ENCODE measurements around the gene HOXD4.

HOXD4 gene

DNA sequence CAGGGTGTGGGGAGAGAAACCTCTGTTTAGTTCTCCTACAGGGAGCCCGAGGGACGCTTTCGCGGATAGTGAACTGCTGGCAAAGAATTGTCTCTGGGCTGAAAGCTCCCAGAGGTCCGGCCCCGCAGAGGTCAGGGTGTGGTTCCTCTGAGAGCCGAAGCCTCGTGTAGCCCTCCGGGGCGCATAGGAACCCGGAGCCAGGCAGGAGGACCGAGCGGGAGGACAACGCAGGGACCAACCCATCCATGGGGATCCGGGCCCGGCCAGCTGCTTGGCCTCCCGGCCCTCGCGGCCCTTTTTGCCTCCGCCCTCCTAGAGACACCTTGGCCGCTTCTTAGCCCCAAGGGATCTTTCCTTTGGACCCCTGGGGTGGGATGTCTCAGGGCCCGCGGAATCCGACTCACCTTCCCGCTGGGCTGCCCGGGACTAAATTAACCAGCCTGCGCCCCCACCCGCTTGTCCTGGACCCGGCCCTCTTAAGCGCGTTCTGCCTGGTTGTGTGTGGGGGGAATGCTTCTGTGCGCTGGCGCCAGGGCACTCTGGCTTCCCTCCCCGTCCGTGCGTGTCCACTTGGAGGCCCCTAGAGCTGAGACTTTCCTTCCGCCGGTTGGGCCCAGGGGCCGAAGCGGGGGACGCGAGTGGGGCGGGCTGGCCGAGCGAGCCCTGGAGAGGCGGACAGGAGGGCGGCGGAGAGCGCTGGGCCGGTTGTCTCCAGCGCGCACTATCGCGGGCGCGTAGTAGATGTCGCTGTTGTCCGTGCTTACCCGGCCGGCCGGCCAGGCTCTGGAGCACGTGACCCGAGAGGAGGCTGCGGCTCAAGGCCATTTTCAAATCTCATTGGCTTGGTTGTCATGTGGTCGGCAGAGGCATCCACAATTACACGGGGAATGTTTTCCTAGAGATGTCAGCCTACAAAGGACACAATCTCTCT is 35.2 kb upstream of the HOXD4 start, which contains the start of gene HOXD10:
Gene HOXD10 (plus strand): TSS at position 896 of the 931 bp plus-strand sequence. CDS start 56 bp downstream, outside the sequence.
- no peak within 1 kb of the TSS for H3K4me3 ChIP-seq (ENCODE audit: low read depth, low read length)
- TF ChIP-seq, protein P1, sequence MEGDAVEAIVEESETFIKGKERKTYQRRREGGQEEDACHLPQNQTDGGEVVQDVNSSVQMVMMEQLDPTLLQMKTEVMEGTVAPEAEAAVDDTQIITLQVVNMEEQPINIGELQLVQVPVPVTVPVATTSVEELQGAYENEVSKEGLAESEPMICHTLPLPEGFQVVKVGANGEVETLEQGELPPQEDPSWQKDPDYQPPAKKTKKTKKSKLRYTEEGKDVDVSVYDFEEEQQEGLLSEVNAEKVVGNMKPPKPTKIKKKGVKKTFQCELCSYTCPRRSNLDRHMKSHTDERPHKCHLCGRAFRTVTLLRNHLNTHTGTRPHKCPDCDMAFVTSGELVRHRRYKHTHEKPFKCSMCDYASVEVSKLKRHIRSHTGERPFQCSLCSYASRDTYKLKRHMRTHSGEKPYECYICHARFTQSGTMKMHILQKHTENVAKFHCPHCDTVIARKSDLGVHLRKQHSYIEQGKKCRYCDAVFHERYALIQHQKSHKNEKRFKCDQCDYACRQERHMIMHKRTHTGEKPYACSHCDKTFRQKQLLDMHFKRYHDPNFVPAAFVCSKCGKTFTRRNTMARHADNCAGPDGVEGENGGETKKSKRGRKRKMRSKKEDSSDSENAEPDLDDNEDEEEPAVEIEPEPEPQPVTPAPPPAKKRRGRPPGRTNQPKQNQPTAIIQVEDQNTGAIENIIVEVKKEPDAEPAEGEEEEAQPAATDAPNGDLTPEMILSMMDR (IDR thresholded peaks at IDR 0.05; ENCODE audit: low read depth, low read length, missing control alignments): no peak
- no peak for DNase-seq (ENCODE audit: low read depth)

GRCh38 chr2:176117162-176117822 is 34.1 kb upstream of the HOXD4 start:
- TF ChIP-seq, protein P1 (IDR thresholded peaks at IDR 0.05; ENCODE audit: low read depth, low read length, missing control alignments): no peak
- no peak overlapping the region for H3K4me3 ChIP-seq (ENCODE audit: low read depth, low read length)
- no peak for DNase-seq (ENCODE audit: low read depth)

- no peak overlapping the region for H3K4me3 ChIP-seq (ENCODE audit: low read depth, low read length)
- no peak for DNase-seq (ENCODE audit: low read depth)
- TF ChIP-seq, protein P1 (IDR thresholded peaks at IDR 0.05; ENCODE audit: low read depth, low read length, missing control alignments): no peak
These were observed 33.5 kb upstream of the HOXD4 start for GRCh38 chr2:176117823-176118371.

- TF ChIP-seq, protein P1 (IDR thresholded peaks at IDR 0.05; ENCODE audit: low read depth, low read length, missing control alignments): peak; percentile 56
- no peak for DNase-seq (ENCODE audit: low read depth)
- no peak overlapping the region for H3K4me3 ChIP-seq (ENCODE audit: low read depth, low read length)
These were observed 32.6 kb upstream of the HOXD4 start for GRCh38 chr2:176118601-176119339.

GRCh38 chr2:176120364-176121189 is 30.8 kb upstream of the HOXD4 start:
- TF ChIP-seq, protein P1 (IDR thresholded peaks at IDR 0.05; ENCODE audit: low read depth, low read length, missing control alignments): no peak
- DNase-seq (ENCODE audit: low read depth): no peak
- no peak overlapping the region for H3K4me3 ChIP-seq (ENCODE audit: low read depth, low read length)
